Transverse colon (tissue), 4 donors: ENCODE measurements around the gene CELSR1.

ENCODE experiments used
- CTCF ChIP-seq, 5 experiments: fragments of 200-600 bp in 3 of 5; fragments of 450-650 bp in 2 of 5; sonication (generic) in 3 of 5; IDR thresholded peaks; 1 replicate in 2 of 5; 2 replicates in 3 of 5; pipeline ENCODE4 v1.5.1; 2016 to 2017; ENCODE audit warnings: antibody characterized with exemption in 5 of 5, inconsistent platforms in 3 of 5, mild to moderate bottlenecking in 2 of 5, moderate library complexity in 1 of 5
- EP300 ChIP-seq: sonication (generic); formaldehyde crosslinking; IDR thresholded peaks from one replicate; pipeline ENCODE4 v1.6.1; 2017; ENCODE audit warnings: antibody characterized with exemption, low read depth
- POLR2A ChIP-seq: fragments of 450-650 bp; IDR thresholded peaks from one replicate; pipeline ENCODE4 v1.6.1; 2016; ENCODE audit warnings: antibody characterized with exemption, mild to moderate bottlenecking, moderate library complexity
- POLR2AphosphoS5 ChIP-seq, 3 donors: sonication (generic); formaldehyde crosslinking; IDR thresholded peaks; one replicate each; pipeline ENCODE4 v1.6.1; 2016; ENCODE audit warnings: antibody characterized with exemption in 3 of 3

DNA sequence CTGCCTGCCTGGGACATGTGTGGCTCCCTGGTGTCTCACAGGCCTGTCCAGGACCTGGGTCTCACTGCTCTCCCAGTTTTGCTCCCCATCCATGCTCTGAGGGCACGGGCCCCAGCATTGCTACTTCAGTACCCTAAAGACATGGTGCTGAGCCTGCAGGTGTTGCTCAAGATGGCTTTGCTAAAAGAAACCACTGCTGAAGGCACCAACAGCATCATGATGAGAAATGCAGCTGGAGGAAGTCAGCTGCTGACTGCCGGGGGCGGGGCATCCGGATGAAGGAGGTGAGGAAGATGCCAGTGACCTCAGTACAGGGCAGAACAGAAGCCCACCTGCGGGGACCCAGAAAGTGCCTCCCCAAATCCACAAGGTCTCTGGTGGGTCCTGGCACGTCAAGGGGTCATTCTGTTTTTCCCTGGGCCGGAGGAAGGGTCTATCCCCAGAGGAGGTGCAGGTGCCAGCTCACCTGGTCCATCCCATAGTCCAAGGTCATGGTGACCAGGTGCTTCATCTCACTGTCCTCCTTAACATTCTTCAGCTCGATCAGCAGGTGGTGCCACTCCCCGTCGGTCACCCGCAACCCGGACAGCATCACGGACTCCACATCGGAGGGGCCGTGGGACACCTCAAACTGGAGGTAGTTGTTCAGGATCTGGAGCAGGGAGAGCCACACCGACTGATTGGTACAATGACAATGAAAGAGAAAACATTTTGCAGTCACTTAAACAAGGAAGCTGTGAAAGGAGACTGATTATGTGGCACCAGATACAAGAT is 138.0 kb downstream of the CELSR1 start:
- TF ChIP-seq CTCF (IDR thresholded peaks at IDR 0.05) (no peak), POLR2A (no peak), POLR2AphosphoS5 (IDR thresholded peaks at IDR 0.05) (no peak), EP300 (no peak)
